ENCODE measurements around the gene GABRB2.
"Not testable (repeated sequence)": the region's sequence is repeated elsewhere in the genome, so short reads cannot be mapped to it uniquely, and the experiment has no call there.

The GABRB2 gene
- total RNA-seq: 0 to 0.26 (median 0.02) reads per million in 18 experiments

GRCh38 chr5:161546470-161547301, at the start of gene GABRB2:
Gene GABRB2, minus strand, starts transcription at chr5:161546725. Its CDS starts 82 bp downstream, at chr5:161546643.
- DNase-seq: peak in 1 of 2 donors; percentile 46

- no peak for DNase-seq
Observed at GRCh38 chr5:161585798-161586197, 39.3 kb upstream of the GABRB2 start.

- DNase-seq: no peak
Observed at GRCh38 chr5:161580621-161581020, 34.1 kb upstream of the GABRB2 start.

- DNase-seq: no peak
Observed at GRCh38 chr5:161572914-161573313, 26.4 kb upstream of the GABRB2 start.

GRCh38 chr5:161566081-161566480, 19.6 kb upstream of the GABRB2 start:
- DNase-seq: no peak

- DNase-seq: no peak
Observed at GRCh38 chr5:161562446-161562845, 15.9 kb upstream of the GABRB2 start.

GRCh38 chr5:161549106-161549505, 2.6 kb upstream of the GABRB2 start:
- no peak for DNase-seq

GRCh38 chr5:161548487-161549094, 2.1 kb upstream of the GABRB2 start:
- DNase-seq: no peak

GRCh38 chr5:161547738-161548486, 1.4 kb upstream of the GABRB2 start:
- DNase-seq: no peak

GRCh38 chr5:161547406-161547737, 847 bp upstream of the GABRB2 start:
- DNase-seq: no peak

GRCh38 chr5:161546095-161546469, 443 bp downstream of the GABRB2 start:
- DNase-seq: no peak

- no peak for DNase-seq
Observed at GRCh38 chr5:161545344-161546094, 1.0 kb downstream of the GABRB2 start.

GRCh38 chr5:161544350-161544765, 2.2 kb downstream of the GABRB2 start:
- peak; percentile 41 to 54 for DNase-seq

GRCh38 chr5:161539016-161539415, 7.5 kb downstream of the GABRB2 start:
- DNase-seq: no peak

- DNase-seq: no peak
Observed at GRCh38 chr5:161535762-161536161, 10.8 kb downstream of the GABRB2 start.

- DNase-seq: no peak
Observed at GRCh38 chr5:161530700-161531099, 15.8 kb downstream of the GABRB2 start.

GRCh38 chr5:161513942-161514341, 32.6 kb downstream of the GABRB2 start:
- no peak for DNase-seq

GRCh38 chr5:161507591-161507990, 38.9 kb downstream of the GABRB2 start:
- DNase-seq: no peak

- not testable (repeated sequence) for DNase-seq
Observed at GRCh38 chr5:161505160-161505559, 41.4 kb downstream of the GABRB2 start.

- DNase-seq: no peak
Observed at GRCh38 chr5:161498531-161498930, 48.0 kb downstream of the GABRB2 start.

GRCh38 chr5:161483721-161484120, 62.8 kb downstream of the GABRB2 start:
- no peak for DNase-seq

GRCh38 chr5:161481922-161482321, 64.6 kb downstream of the GABRB2 start:
- no peak for DNase-seq

Measured in inflammatory macrophage (primary cell).